ENCODE data around the gene CCDC6.

GRCh38 chr10:59895629-59896116 is 10.7 kb downstream of the CCDC6 start:
- TF ChIP-seq CTCF (IDR thresholded peaks at IDR 0.05 in 4 of 5, conservative IDR thresholded peaks at IDR 0.05 in 1 of 5) (no peak), POLR2A (IDR thresholded peaks at IDR 0.05) (no peak)

Measured in gastrocnemius medialis (tissue), 4 donors.